HEK293 (cell line): ENCODE results near the gene PGAP6.

Experiments used
- CTCF ChIP-seq: fragments of 450-650 bp; formaldehyde crosslinking; IDR thresholded peaks from 2 replicates; pipeline ENCODE4 v1.5.1; 2016; ENCODE audit warnings: missing biosample characterization, missing genetic modification characterization
- PBX3 ChIP-seq: sonication (generic); formaldehyde crosslinking; IDR thresholded peaks from 2 replicates; pipeline ENCODE4 v1.8.1; 2022; ENCODE audit warnings: mild to moderate bottlenecking, moderate library complexity, missing genetic modification reagents
- ZNF114 ChIP-seq: fragments of 450-650 bp; formaldehyde crosslinking; IDR thresholded peaks from 2 replicates; pipeline ENCODE4 v1.5.0; 2017; ENCODE audit warnings: missing biosample characterization, missing genetic modification characterization

- TF ChIP-seq CTCF (tag by site-specific recombination) (no peak), ZNF114 (tag by site-specific recombination) (no peak), PBX3 (no peak)
Measured at GRCh38 chr16:373848-374615, 7.7 kb downstream of the PGAP6 start.
